Activated CD8-positive, alpha-beta T cell treated with anti-CD3 and anti-CD28 coated beads for 36 hours (primary cell): Measurements from ENCODE around the gene HNMT. TPM values are rescaled to one million over a fixed set of nuclear protein-coding genes. Genes with fewer than 3 reads are reported as not detected.

Experiments used
- ATAC-seq: fragments of 200-7000 bp; cut with Tn5 transposase; one replicate; pipeline ENCODE4 v1.10.0; 2021; ENCODE audit warnings: mild to moderate bottlenecking, moderate library complexity
- CTCF ChIA-PET: fragments of 350-600 bp; sonication (Branson Sonifier 250); formaldehyde crosslinking; loops from one replicate; lab custom pipeline; 2021; ENCODE audit warnings: antibody characterized with exemption; lab: Charles Lee
- POLR2A ChIA-PET: fragments of 350-600 bp; sonication (Branson Sonifier 250); formaldehyde crosslinking; loops from one replicate; lab custom pipeline; 2021; ENCODE audit warnings: antibody characterized with exemption; lab: Charles Lee
- DNase-seq: peaks from one replicate; pipeline ENCODE4 v3.0.0-alpha.2; 2020
- H3K27ac Mint-ChIP-seq: one replicate; pipeline ENCODE4 v1.8.0; 2021; ENCODE audit warnings: mild to moderate bottlenecking, mixed read lengths
- H3K27me3 Mint-ChIP-seq: one replicate; pipeline ENCODE4 v1.8.0; 2021; ENCODE audit warnings: mixed read lengths
- H3K36me3 Mint-ChIP-seq: one replicate; pipeline ENCODE4 v1.8.0; 2021; ENCODE audit warnings: low read depth, mixed read lengths
- H3K4me1 Mint-ChIP-seq: one replicate; pipeline ENCODE4 v1.8.0; 2021; ENCODE audit warnings: low read depth, mixed read lengths
- H3K4me3 Mint-ChIP-seq: one replicate; pipeline ENCODE4 v1.8.0; 2021; ENCODE audit warnings: mild to moderate bottlenecking, moderate library complexity, mixed read lengths
- H3K9me3 Mint-ChIP-seq: one replicate; pipeline ENCODE4 v1.8.0; 2021; ENCODE audit warnings: mixed read lengths
- CTCF ChIP-seq: fragments of 200-600 bp; IDR thresholded peaks from one replicate; pipeline ENCODE4 v1.8.0; 2022; ENCODE audit warnings: antibody characterized with exemption, mild to moderate bottlenecking
- intact Hi-C: fragments of 100-400 bp; cut with micrococcal nuclease; formaldehyde crosslinking; loops from one replicate; pipeline ENCODE4 v1.10.0; 2022
- total RNA-seq, 2 experiments: library from RNA; stranded (reverse); gene quantifications; one replicate each; pipeline ENCODE4 v1.2.3, GENCODE V29; 2021

Gene HNMT
- total RNA-seq, 2 experiments from 2014 or later = not detected

GRCh38 chr2:137945229-137945628, 19.0 kb upstream of the HNMT start:
- Mint-ChIP-seq H3K27me3 (peaks cover 5% of the 10 kb centered on the region), H3K4me3 (no peak overlapping the region), H3K27ac (no peak overlapping the region), H3K4me1 (no peaks in the 10 kb centered on the region), H3K9me3 (no peaks in the 10 kb centered on the region), H3K36me3 (no peaks in the 10 kb centered on the region)
- TF ChIP-seq CTCF = no peak
- CTCF ChIA-PET = interaction anchor here (1.1 kb wide), 1 partner anchor 881 kb away, joined by 3 read pairs; no protein-coding TSS in a partner anchor
- intact Hi-C loops = no loop called here
- ATAC-seq = no peak
- POLR2A ChIA-PET = no interaction called here
- DNase-seq = no peak

GRCh38 chr2:137946227-137946626, 18.0 kb upstream of the HNMT start:
- CTCF ChIA-PET = no interaction called here
- DNase-seq (no peak), ATAC-seq (no peak)
- H3K9me3 Mint-ChIP-seq = no peaks in the 10 kb centered on the region
- no peaks in the 10 kb centered on the region for H3K4me1 Mint-ChIP-seq
- intact Hi-C loops = no loop called here
- H3K27ac Mint-ChIP-seq = no peak overlapping the region
- POLR2A ChIA-PET = no interaction called here
- no peak overlapping the region for H3K4me3 Mint-ChIP-seq
- H3K27me3 Mint-ChIP-seq = peaks cover 5% of the 10 kb centered on the region
- H3K36me3 Mint-ChIP-seq = no peaks in the 10 kb centered on the region
- TF ChIP-seq CTCF = no peak

GRCh38 chr2:137947032-137947727, 17.1 kb upstream of the HNMT start:
- Mint-ChIP-seq H3K4me3 (no peak overlapping the region), H3K4me1 (peaks cover 8% of the 10 kb centered on the region), H3K9me3 (no peaks in the 10 kb centered on the region), H3K27me3 (peaks cover 5% of the 10 kb centered on the region), H3K36me3 (no peaks in the 10 kb centered on the region), H3K27ac (no peak overlapping the region)
- ChIA-PET CTCF (interaction anchor here (1.4 to 1.5 kb wide), 2 partner anchors 10 to 880 kb away, joined by 4 to 5 read pairs; no protein-coding TSS in a partner anchor), POLR2A (no interaction called here)
- TF ChIP-seq CTCF = no peak
- intact Hi-C loops = no loop called here
- DNase-seq (no peak), ATAC-seq (no peak)

- DNase-seq (peak; percentile 59), ATAC-seq (no peak)
- CTCF ChIA-PET = interaction anchor here (1.4 to 1.5 kb wide), 2 partner anchors 10 to 879 kb away, joined by 4 to 5 read pairs; no protein-coding TSS in a partner anchor
These were observed 16.4 kb upstream of the HNMT start for GRCh38 chr2:137947728-137948336.

More at GRCh38 chr2:137947728-137948336, 16.4 kb upstream of the HNMT start:
- POLR2A ChIA-PET = no interaction called here
- TF ChIP-seq CTCF = peak; percentile 48
- intact Hi-C loops = no loop called here
- no peaks in the 10 kb centered on the region for H3K36me3 Mint-ChIP-seq
- no peak overlapping the region for H3K4me3 Mint-ChIP-seq
- H3K27ac Mint-ChIP-seq = no peak overlapping the region
- H3K4me1 Mint-ChIP-seq = peaks cover 13% of the 10 kb centered on the region
- peaks cover 5% of the 10 kb centered on the region for H3K27me3 Mint-ChIP-seq
- no peaks in the 10 kb centered on the region for H3K9me3 Mint-ChIP-seq
